ENCODE results near the gene INTS3. TPM values are rescaled to one million over a fixed set of nuclear protein-coding genes. Genes with fewer than 3 reads are reported as not detected.

The INTS3 gene
- total RNA-seq, 1 experiment from 2014 or later, result 66.8 TPM

GRCh38 chr1:153774780-153775457 is 47.1 kb downstream of the INTS3 start, which contains the start of gene SLC27A3:
Gene SLC27A3, plus strand, starts transcription at chr1:153775407. Its CDS starts 91 bp downstream, at chr1:153775498.
- no peak for TF ChIP-seq ZNF512 (CRISPR knock-in tag; IDR thresholded peaks at IDR 0.05; ENCODE audit: borderline replicate concordance)
- 0 out of 2 replicates have a peak, but pooled peaks have one; percentile 8 for TF ChIP-seq SP1 (CRISPR knock-in tag; conservative IDR thresholded peaks at IDR 0.05)
- TF ChIP-seq ATF1 (CRISPR knock-in tag; IDR thresholded peaks at IDR 0.05), result no peak
- 0 out of 2 replicates have a peak, but pooled peaks have one; percentile 70 for TF ChIP-seq KAT7 (CRISPR knock-in tag; IDR thresholded peaks at IDR 0.05; ENCODE audit: borderline replicate concordance)
- TF ChIP-seq CREB1 (CRISPR knock-in tag; IDR thresholded peaks at IDR 0.05), result 0 out of 2 replicates have a peak, but pooled peaks have one; percentile 48
- TF ChIP-seq ZNF532 (CRISPR knock-in tag; IDR thresholded peaks at IDR 0.05; ENCODE audit: borderline replicate concordance), result no peak
- TF ChIP-seq ZNF423 (CRISPR knock-in tag; IDR thresholded peaks at IDR 0.05), result peak; percentile 50
- TF ChIP-seq CREM (CRISPR knock-in tag; IDR thresholded peaks at IDR 0.05), result 0 out of 2 replicates have a peak, but pooled peaks have one; percentile 65
- TF ChIP-seq ESRRA (CRISPR knock-in tag; IDR thresholded peaks at IDR 0.05; ENCODE audit: borderline replicate concordance), result 0 out of 2 replicates have a peak, but pooled peaks have one; percentile 6
- Mint-ChIP-seq H3K4me3 (peak within 1 kb of the TSS; percentile 86), H3K27ac (peak within 1 kb of the TSS; percentile 97), H3K27me3 (ENCODE audit: low read depth) (no peaks in the 10 kb centered on the region), H3K9me3 (no peaks in the 10 kb centered on the region), H3K4me1 (peaks cover 43% of the 10 kb centered on the region), H3K36me3 (peaks cover 19% of the 10 kb centered on the region)
- ChIA-PET CTCF (interaction anchor here (0.9 to 2.8 kb wide), 12 partner anchors 10 to 264 kb away, joined by 3 to 26 read pairs (median 4); partner anchors contain the start of genes CHTOP, DENND4B, NPR1 and RAB13), POLR2A (interaction anchor here (0.5 to 1.6 kb wide), 8 partner anchors 8 to 203 kb away, joined by 3 to 13 read pairs (median 4); partner anchors contain the start of genes CHTOP, JTB and S100A13)
- ATAC-seq (peak; percentile 30), DNase-seq (ENCODE audit: low spot score) (peak; percentile 55)

GRCh38 chr1:153775458-153776327 is 47.8 kb downstream of the INTS3 start:
- H3K27me3 Mint-ChIP-seq (ENCODE audit: low read depth), result no peaks in the 10 kb centered on the region
- H3K4me1 Mint-ChIP-seq, result peaks cover 36% of the 10 kb centered on the region
- peak overlapping the region; percentile 74; the same call in 1 of the 2 replicates for H3K27ac Mint-ChIP-seq
- peak overlapping the region; percentile 86 for H3K4me3 Mint-ChIP-seq
- H3K9me3 Mint-ChIP-seq, result no peaks in the 10 kb centered on the region
- DNase-seq (ENCODE audit: low spot score) (peak; percentile 95), ATAC-seq (peak; percentile 85)
- POLR2A ChIA-PET, result interaction anchor here (0.5 to 1.6 kb wide), 14 partner anchors 8 to 215 kb away, joined by 3 to 13 read pairs (median 4); partner anchors contain the start of genes CHTOP, INTS3, JTB and RPS27
- peaks cover 16% of the 10 kb centered on the region for H3K36me3 Mint-ChIP-seq
- CTCF ChIA-PET, result interaction anchor here (0.6 to 2.8 kb wide), 12 partner anchors 10 to 265 kb away, joined by 3 to 26 read pairs (median 4); partner anchors contain the start of genes DENND4B, NPR1, RAB13 and S100A13
- TF ChIP-seq USF1 (CRISPR knock-in tag; IDR thresholded peaks at IDR 0.05) (no peak), ZNF671 (CRISPR knock-in tag; IDR thresholded peaks at IDR 0.05) (no peak), AFF4 (CRISPR knock-in tag; IDR thresholded peaks at IDR 0.05; ENCODE audit: borderline replicate concordance) (0 out of 2 replicates have a peak, but pooled peaks have one; percentile 77), ZSCAN18 (CRISPR knock-in tag; IDR thresholded peaks at IDR 0.05) (no peak), FOXK1 (CRISPR knock-in tag; IDR thresholded peaks at IDR 0.05) (peak; percentile 74; the same call in 1 of the 2 replicates), STAT6 (CRISPR knock-in tag; conservative IDR thresholded peaks at IDR 0.05; ENCODE audit: low read depth) (0 out of 2 replicates have a peak, but pooled peaks have one; percentile 33)
